BLaER1 treated with 17β-estradiol and CSF1 and Interleukin-3, amounts not matched to agents 10 nM and 100 nM (cell line): Measurements from ENCODE around the gene LIM2.
"Not testable (repeated sequence)": the region's sequence is repeated elsewhere in the genome, so short reads cannot be mapped to it uniquely, and the experiment has no call there.

Experiments
- H3K27ac ChIP-seq, 11 experiments: shearing (Covaris generic); formaldehyde crosslinking; 2 replicates each; pipeline ENCODE4 v1.8.1; 2022
- H3K27me3 ChIP-seq, 11 experiments: shearing (Covaris generic); formaldehyde crosslinking; 2 replicates each; pipeline ENCODE4 v1.8.1; 2022
- H3K36me3 ChIP-seq, 11 experiments: shearing (Covaris generic); formaldehyde crosslinking; 2 replicates each; pipeline ENCODE4 v1.8.1; 2022
- H3K4me1 ChIP-seq, 10 experiments: shearing (Covaris generic); formaldehyde crosslinking; 2 replicates each; pipeline ENCODE4 v1.8.1; 2022
- H3K4me2 ChIP-seq, 11 experiments: shearing (Covaris generic); formaldehyde crosslinking; 2 replicates each; pipeline ENCODE4 v1.8.1; 2022
- H3K4me3 ChIP-seq, 10 experiments: shearing (Covaris generic); formaldehyde crosslinking; 2 replicates each; pipeline ENCODE4 v1.8.1; 2022
- H3K9ac ChIP-seq, 11 experiments: shearing (Covaris generic); formaldehyde crosslinking; 2 replicates each; pipeline ENCODE4 v1.8.1; 2022
- H3K9me3 ChIP-seq, 11 experiments: shearing (Covaris generic); formaldehyde crosslinking; replicated peaks in 1 of 11; 2 replicates each; pipeline ENCODE4 v1.8.1; 2022
- H4K20me1 ChIP-seq, 11 experiments: shearing (Covaris generic); formaldehyde crosslinking; 2 replicates each; pipeline ENCODE4 v1.8.1; 2022
- Cebpa-rat ChIP-seq, 11 experiments: shearing (Covaris generic); IDR thresholded peaks; 2 replicates each; pipeline ENCODE4 v1.8.1; 2022

Gene LIM2, protein sequence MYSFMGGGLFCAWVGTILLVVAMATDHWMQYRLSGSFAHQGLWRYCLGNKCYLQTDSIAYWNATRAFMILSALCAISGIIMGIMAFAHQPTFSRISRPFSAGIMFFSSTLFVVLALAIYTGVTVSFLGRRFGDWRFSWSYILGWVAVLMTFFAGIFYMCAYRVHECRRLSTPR

DNA sequence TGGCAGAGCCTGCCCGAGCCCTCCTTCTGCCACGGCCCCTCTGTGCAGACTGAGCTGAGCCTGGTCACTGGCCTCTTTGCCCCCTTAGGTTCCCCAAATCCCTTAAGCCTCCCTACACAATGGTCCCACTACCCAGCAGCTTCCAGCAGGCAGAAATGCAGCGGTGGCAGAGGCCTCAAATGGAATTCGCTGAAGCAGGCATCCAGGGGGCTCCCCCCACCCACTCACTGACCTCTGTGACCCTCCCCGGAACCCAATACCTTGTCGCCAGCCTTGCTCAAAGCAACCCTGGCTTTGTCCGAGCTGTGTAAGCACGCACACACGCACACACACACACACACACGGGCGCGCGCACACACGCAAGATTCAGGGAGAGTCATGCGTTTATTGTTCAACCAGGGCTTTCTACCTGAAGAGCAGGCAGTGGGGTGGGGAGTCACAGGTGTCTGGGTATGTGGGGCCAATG, at the start of gene LIM2:
Gene LIM2, minus strand, starts transcription at position 51 of the 466 bp plus-strand sequence. CDS start 531 bp downstream, outside the sequence.
- Histone ChIP-seq H3K27ac (no peak within 1 kb of the TSS), H3K4me1 (peaks cover 1 to 20% (median 11%) of the 10 kb centered on the region in 10 experiments; a peak in 13 of 20 replicates), H4K20me1 (no peaks in the 10 kb centered on the region), H3K9ac (no peak within 1 kb of the TSS), H3K36me3 (no peaks in the 10 kb centered on the region), H3K9me3 (no peaks in the 10 kb centered on the region), H3K4me3 (no peak within 1 kb of the TSS), H3K27me3 (no peaks in the 10 kb centered on the region), H3K4me2 (no peak within 1 kb of the TSS)
- no peak for TF ChIP-seq Cebpa-rat (IDR thresholded peaks at IDR 0.05)

DNA sequence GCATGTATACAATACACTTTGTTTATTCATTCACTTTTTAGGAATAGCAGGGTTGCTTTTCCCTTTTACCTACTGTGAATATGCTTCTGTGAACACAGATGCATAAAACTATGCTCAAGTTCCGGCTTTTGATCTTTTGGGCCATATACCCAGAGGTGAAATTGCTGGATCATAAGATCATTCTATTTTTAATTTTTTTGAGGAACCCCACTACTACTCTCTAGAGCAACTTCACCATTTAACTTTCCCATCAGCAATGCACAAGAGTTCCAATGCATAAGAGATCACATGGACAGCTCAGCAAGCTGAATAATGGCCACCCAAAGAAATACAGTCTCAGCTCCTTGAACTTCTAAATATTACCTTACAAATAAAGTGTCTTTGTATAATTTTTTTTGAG, 46.7 kb upstream of the LIM2 start:
- Histone ChIP-seq H3K27ac (no peak overlapping the region), H3K9ac (no peak overlapping the region), H3K4me3 (no peak overlapping the region), H3K27me3 (peaks cover 0 to under 1% (median 0%) of the 10 kb centered on the region in 11 experiments; a peak in 1 of 22 replicates), H3K4me2 (peak overlapping the region in 2 of 11 experiments; percentile 46 to 69; a peak in 4 of 22 replicates), H4K20me1 (no peaks in the 10 kb centered on the region), H3K9me3 (no peaks in the 10 kb centered on the region), H3K4me1 (peaks cover 0 to 39% (median 3%) of the 10 kb centered on the region in 10 experiments; a peak in 7 of 20 replicates), H3K36me3 (no peaks in the 10 kb centered on the region)
- TF ChIP-seq Cebpa-rat (IDR thresholded peaks at IDR 0.05), result no peak

DNA sequence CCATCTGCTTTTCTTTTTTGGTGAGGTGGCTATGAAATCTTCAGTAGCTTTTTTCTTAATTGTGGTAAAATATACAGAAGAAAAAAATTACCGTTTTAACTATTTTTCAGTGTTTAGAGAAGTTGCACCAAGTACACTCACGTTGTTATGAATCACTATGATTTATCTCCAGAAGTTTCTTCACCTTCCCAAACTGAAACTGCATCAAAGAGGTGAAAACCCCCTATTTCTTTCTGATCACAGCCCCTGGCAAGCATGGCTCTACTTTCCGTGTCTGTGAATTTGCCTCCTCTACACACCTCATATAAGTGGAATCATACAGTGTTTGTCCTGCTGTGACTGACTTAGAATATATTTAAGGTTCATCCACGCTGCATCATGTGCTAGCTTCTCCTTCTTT, 45.3 kb upstream of the LIM2 start:
- no peak for TF ChIP-seq Cebpa-rat (IDR thresholded peaks at IDR 0.05)

DNA sequence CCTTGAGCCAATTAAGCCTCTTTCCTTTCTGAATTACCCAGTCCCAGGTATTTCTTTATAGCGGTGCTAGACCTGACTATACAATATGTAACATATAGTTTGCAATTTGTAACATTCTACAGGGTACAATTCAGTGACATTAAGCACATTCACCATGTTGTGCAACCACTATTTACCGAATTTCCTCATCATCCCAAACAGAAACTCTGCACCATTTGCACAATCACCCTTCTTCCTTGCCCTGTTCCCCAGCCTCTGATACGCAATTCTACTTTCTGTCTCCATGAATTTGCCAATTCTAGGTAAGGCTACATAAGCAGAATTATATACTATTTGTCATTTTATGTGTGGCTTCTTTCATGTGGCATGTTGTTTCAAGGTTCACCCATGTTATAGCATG, 43.4 kb upstream of the LIM2 start:
- peak overlapping the region in 5 of 11 experiments; percentile 5 to 56 (median 37); a peak in 7 of 22 replicates for H3K4me2 ChIP-seq
- H3K9me3 ChIP-seq, result peaks cover 0 to 10% (median 0%) of the 10 kb centered on the region in 11 experiments; a peak in 4 of 22 replicates
- no peak overlapping the region for H3K4me3 ChIP-seq
- TF ChIP-seq Cebpa-rat (IDR thresholded peaks at IDR 0.05), result 0 out of 22 replicates have a peak, but pooled peaks of 2 of the 11 experiments have one; percentile 20 to 28
- H3K27ac ChIP-seq, result no peak overlapping the region
- peaks cover 0 to 4% (median 0%) of the 10 kb centered on the region in 11 experiments; a peak in 1 of 22 replicates for H3K27me3 ChIP-seq
- H4K20me1 ChIP-seq, result no peaks in the 10 kb centered on the region; a peak in 2 of 22 replicates
- H3K9ac ChIP-seq, result no peak overlapping the region
- no peaks in the 10 kb centered on the region for H3K36me3 ChIP-seq
- peaks cover 0 to 55% (median 3%) of the 10 kb centered on the region in 10 experiments; a peak in 9 of 20 replicates for H3K4me1 ChIP-seq

More for the DNA sequence above, 45.3 kb upstream of the LIM2 start:
- Histone ChIP-seq H4K20me1 (no peaks in the 10 kb centered on the region; a peak in 1 of 22 replicates), H3K4me2 (no peak overlapping the region), H3K9ac (no peak overlapping the region), H3K27ac (no peak overlapping the region), H3K4me3 (no peak overlapping the region), H3K36me3 (no peaks in the 10 kb centered on the region), H3K9me3 (peaks cover 0 to 5% (median 0%) of the 10 kb centered on the region in 11 experiments; a peak in 4 of 22 replicates), H3K27me3 (peaks cover 0 to 4% (median 0%) of the 10 kb centered on the region in 11 experiments; a peak in 1 of 22 replicates), H3K4me1 (peaks cover 0 to 39% (median 3%) of the 10 kb centered on the region in 10 experiments; a peak in 7 of 20 replicates)

DNA sequence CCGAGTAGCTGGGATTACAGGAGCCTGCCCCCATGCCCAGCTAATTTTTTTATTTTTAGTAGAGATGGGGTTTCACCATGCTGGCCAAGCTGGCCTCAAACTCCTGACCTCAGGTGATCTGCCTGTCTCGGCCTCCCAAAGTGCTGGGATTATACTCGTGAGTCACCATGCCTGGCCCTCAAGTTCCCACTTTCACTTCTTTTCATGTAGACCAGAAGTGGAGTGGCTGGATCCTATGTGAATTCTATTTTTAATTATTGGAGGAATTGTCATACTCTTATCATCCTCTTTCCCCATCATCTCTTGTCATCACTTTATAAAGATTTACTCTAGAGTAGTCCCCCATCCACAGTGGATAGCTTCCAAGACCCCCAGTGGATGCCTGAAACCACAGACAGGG, 42.4 kb upstream of the LIM2 start:
- TF ChIP-seq Cebpa-rat (IDR thresholded peaks at IDR 0.05), result no peak
- Histone ChIP-seq H3K36me3 (no peaks in the 10 kb centered on the region), H3K9me3 (peaks cover 0 to 10% (median 0%) of the 10 kb centered on the region in 11 experiments; a peak in 4 of 22 replicates), H4K20me1 (no peaks in the 10 kb centered on the region; a peak in 2 of 22 replicates), H3K27me3 (peaks cover 0 to 4% (median 0%) of the 10 kb centered on the region in 11 experiments; a peak in 1 of 22 replicates), H3K27ac (no peak overlapping the region), H3K4me1 (peaks cover 0 to 55% (median 5%) of the 10 kb centered on the region in 10 experiments; a peak in 12 of 20 replicates), H3K4me2 (peak overlapping the region in 4 of 11 experiments; percentile 30 to 56 (median 46); a peak in 7 of 22 replicates), H3K9ac (no peak overlapping the region), H3K4me3 (no peak overlapping the region)

DNA sequence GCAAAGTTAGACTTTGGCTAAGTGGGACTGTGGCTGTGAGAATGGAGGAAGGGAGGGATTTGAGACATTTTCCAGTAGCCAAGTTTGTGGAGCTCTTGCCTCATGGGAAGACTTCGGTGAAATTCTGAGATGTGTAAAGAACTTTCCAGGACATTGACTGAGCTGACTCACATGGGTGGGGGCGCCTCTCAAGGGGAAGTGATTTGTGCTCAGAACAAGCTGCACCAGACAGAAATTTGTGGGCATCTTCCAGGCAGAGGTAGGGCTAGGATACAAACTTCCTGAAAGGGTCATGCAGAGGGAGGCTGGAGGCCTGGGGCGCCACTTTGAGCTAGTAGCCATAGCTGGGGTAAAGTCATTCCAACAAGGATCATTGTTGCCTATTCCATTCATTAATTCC, 39.4 kb upstream of the LIM2 start:
- no peak for TF ChIP-seq Cebpa-rat (IDR thresholded peaks at IDR 0.05)
- Histone ChIP-seq H3K4me2 (peak overlapping the region in 4 of 11 experiments; percentile 19 to 57 (median 40); a peak in 8 of 22 replicates), H3K9me3 (peaks cover 0 to 10% (median 0%) of the 10 kb centered on the region in 11 experiments; a peak in 4 of 22 replicates), H3K27me3 (peaks cover 0 to 4% (median 0%) of the 10 kb centered on the region in 11 experiments; a peak in 1 of 22 replicates), H3K27ac (no peak overlapping the region), H3K9ac (no peak overlapping the region), H3K4me3 (no peak overlapping the region), H3K36me3 (no peaks in the 10 kb centered on the region), H4K20me1 (no peaks in the 10 kb centered on the region; a peak in 2 of 22 replicates), H3K4me1 (peaks cover 0 to 36% (median 5%) of the 10 kb centered on the region in 10 experiments; a peak in 12 of 20 replicates)

DNA sequence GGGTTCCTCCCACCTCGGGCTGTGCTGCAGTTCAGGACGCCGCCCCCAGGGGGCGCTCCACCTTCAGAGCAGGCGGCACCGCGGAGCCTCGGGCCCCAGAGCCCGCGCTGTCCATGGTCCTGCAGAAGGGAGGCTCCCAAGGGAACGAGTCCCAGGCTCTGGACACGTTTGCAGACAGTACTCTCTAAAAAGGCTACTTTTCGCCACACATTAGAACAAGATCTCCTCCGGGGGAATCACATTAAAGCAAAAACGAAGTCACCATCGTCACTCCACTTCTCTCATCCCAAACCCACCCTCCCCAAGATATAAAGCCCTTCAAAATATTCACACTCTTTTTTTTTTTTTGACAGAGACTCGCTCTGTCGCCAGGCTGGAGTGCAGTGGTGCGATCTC, 34.3 kb upstream of the LIM2 start:
- no peak overlapping the region for H3K9ac ChIP-seq

DNA sequence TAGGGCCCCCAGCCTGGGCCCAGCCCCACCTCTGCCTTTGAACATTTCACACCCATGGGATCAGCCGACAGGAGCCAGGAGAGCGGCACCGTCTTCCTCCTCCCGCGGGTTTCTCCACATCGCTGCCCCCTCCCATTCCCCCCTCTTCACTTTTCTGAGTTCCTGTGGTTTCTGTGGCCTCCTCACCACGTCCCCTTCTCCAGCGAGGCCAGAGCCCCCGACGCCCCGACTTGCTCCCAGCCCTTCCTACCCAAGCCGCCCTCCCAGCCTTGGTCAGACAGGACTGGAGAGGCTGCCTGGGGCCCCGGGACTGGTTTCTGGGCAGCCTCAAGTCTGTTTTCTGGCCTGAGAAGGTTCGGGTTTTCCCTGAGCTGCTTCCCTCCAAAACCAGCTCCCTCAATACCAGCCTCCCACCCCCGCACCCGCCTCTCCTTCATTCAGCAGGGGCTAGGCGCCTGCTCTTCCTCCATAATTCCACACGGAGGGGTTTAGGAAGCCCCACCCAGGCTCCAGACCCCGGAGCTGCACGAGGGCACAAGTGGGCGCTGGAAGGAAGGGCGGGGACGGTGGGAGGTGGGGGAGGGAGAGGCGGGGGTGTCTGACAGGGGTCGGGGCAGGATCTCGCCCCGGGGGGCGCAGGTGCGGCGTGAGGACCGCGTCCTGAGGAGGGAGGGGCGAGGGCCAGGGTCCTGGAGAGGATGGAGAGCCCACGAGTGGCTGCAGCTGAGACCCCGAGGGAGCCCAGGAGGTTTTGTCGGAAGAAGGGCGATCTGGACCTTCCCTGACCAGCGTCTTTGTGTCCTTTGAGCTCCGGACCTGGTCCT, 33.7 kb upstream of the LIM2 start:
- Histone ChIP-seq H3K4me3 (peak overlapping the region in 1 of 10 experiments; percentile 35; a peak in 2 of 20 replicates), H3K36me3 (no peaks in the 10 kb centered on the region), H3K27ac (no peak overlapping the region), H4K20me1 (peaks cover 0 to 5% (median 0%) of the 10 kb centered on the region in 11 experiments; a peak in 2 of 22 replicates), H3K4me2 (peak overlapping the region; percentile 67 to 94 (median 84)), H3K4me1 (peaks cover 38 to 57% (median 52%) of the 10 kb centered on the region in 10 experiments), H3K9me3 (no peaks in the 10 kb centered on the region), H3K27me3 (peaks cover 0 to 13% (median 6%) of the 10 kb centered on the region in 11 experiments; a peak in 11 of 22 replicates), H3K9ac (peak overlapping the region in 4 of 11 experiments; percentile 4 to 33 (median 18); a peak in 2 of 22 replicates)
- no peak for TF ChIP-seq Cebpa-rat (IDR thresholded peaks at IDR 0.05)

More for the DNA sequence above, 34.3 kb upstream of the LIM2 start:
- no peak overlapping the region for H3K4me3 ChIP-seq
- H3K27ac ChIP-seq, result no peak overlapping the region
- TF ChIP-seq Cebpa-rat (IDR thresholded peaks at IDR 0.05), result no peak
- H3K4me1 ChIP-seq, result peaks cover 33 to 55% (median 47%) of the 10 kb centered on the region in 10 experiments
- peaks cover 0 to 13% (median 6%) of the 10 kb centered on the region in 11 experiments; a peak in 11 of 22 replicates for H3K27me3 ChIP-seq
- peaks cover 0 to 5% (median 0%) of the 10 kb centered on the region in 11 experiments; a peak in 2 of 22 replicates for H4K20me1 ChIP-seq
- H3K9me3 ChIP-seq, result no peaks in the 10 kb centered on the region
- no peaks in the 10 kb centered on the region for H3K36me3 ChIP-seq
- H3K4me2 ChIP-seq, result peak overlapping the region; percentile 67 to 94 (median 84); a peak in 19 of 22 replicates

DNA sequence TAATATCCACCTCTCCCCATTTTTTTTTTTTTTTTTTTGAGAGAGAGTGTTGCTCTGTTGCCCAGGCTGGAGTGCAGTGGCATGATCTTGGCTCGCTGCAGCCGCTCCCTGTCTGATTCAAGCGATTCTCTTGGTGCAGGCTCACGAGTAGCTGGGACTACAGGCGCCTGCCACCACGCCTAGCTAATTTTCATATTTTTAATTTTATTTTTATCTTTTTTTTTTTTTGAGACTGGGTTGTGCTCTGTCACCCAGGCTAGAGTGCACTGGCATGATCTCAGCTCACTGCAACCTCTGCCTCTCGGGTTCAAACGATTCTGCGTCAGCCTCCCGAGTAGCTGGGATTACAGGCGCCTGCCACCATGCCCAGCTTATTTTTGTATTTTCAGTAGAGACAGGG, 32.7 kb upstream of the LIM2 start:
- H3K27me3 ChIP-seq, result peaks cover 0 to 13% (median 6%) of the 10 kb centered on the region in 11 experiments; a peak in 11 of 22 replicates
- H3K36me3 ChIP-seq, H3K27ac ChIP-seq, H4K20me1 ChIP-seq, H3K9ac ChIP-seq, H3K9me3 ChIP-seq, H3K4me3 ChIP-seq: not testable (repeated sequence)
- H3K4me2 ChIP-seq, result peak overlapping the region; percentile 67 to 94 (median 84); a peak in 20 of 22 replicates
- peaks cover 41 to 64% (median 61%) of the 10 kb centered on the region in 10 experiments for H3K4me1 ChIP-seq
